ENCODE results near the gene DSTYK.
A peak's percentile ranks its signal among the peaks of the same experiment; 100 is the strongest.
"Not testable (repeated sequence)": the region's sequence is repeated elsewhere in the genome, so short reads cannot be mapped to it uniquely, and the experiment has no call there.

The DSTYK gene

GRCh38 chr1:205171369-205171768 is 40.1 kb downstream of the DSTYK start:
- DNase-seq: no peak

GRCh38 chr1:205170532-205171269 is 40.8 kb downstream of the DSTYK start:
- no peak for DNase-seq

GRCh38 chr1:205169248-205169647 is 42.3 kb downstream of the DSTYK start:
- no peak for DNase-seq

GRCh38 chr1:205168291-205168690 is 43.2 kb downstream of the DSTYK start:
- no peak for DNase-seq

- DNase-seq: no peak
Observed at GRCh38 chr1:205162301-205162700, 49.2 kb downstream of the DSTYK start.

- no peak for DNase-seq
Observed at GRCh38 chr1:205161076-205161475, 50.4 kb downstream of the DSTYK start.

- DNase-seq: no peak
Observed at GRCh38 chr1:205158048-205158616, 53.4 kb downstream of the DSTYK start.

GRCh38 chr1:205155665-205156377 is 55.7 kb downstream of the DSTYK start:
- not testable (repeated sequence) for DNase-seq

- DNase-seq: no peak
Observed at GRCh38 chr1:205152505-205152904, 59.0 kb downstream of the DSTYK start.

- DNase-seq: no peak
Observed at GRCh38 chr1:205150651-205151428, 60.7 kb downstream of the DSTYK start.

GRCh38 chr1:205147191-205147835 is 64.2 kb downstream of the DSTYK start:
- DNase-seq: no peak

- DNase-seq: no peak
Observed at GRCh38 chr1:205144751-205145150, 66.8 kb downstream of the DSTYK start.

- DNase-seq: no peak
Observed at GRCh38 chr1:205144046-205144720, 67.3 kb downstream of the DSTYK start.

- no peak for DNase-seq
Observed at GRCh38 chr1:205142102-205142469, 69.4 kb downstream of the DSTYK start.

- peak; percentile 66 for DNase-seq
Observed at GRCh38 chr1:205141236-205142101, 70.0 kb downstream of the DSTYK start.

- no peak for DNase-seq
Observed at GRCh38 chr1:205140113-205140512, 71.4 kb downstream of the DSTYK start.

GRCh38 chr1:205137901-205138300 is 73.6 kb downstream of the DSTYK start:
- no peak for DNase-seq

- no peak for DNase-seq
Observed at GRCh38 chr1:205133287-205133686, 78.2 kb downstream of the DSTYK start.

- no peak for DNase-seq
Observed at GRCh38 chr1:205129447-205130029, 82.0 kb downstream of the DSTYK start.

- DNase-seq: no peak
Observed at GRCh38 chr1:205128050-205128449, 83.5 kb downstream of the DSTYK start.

GRCh38 chr1:205127646-205128045 is 83.9 kb downstream of the DSTYK start:
- no peak for DNase-seq
